HCT116 (cell line): ENCODE results near the gene TLN1. TPM values are rescaled to one million over a fixed set of nuclear protein-coding genes. Genes with fewer than 3 reads are reported as not detected.

Experiments used
- ATAC-seq: fragments of 200-7000 bp; cut with Tn5 transposase; 2 replicates; pipeline ENCODE4 v1.9.1; 2020; ENCODE audit warnings: mild to moderate bottlenecking, moderate library complexity
- BruUV-seq: library from RNA; stranded (reverse); fragments of 400-500 nt; replicated peaks from 2 replicates; lab custom pipeline; 2021; lab: Mats Ljungman, UMichigan
- CTCF ChIA-PET: fragments of 300-600 bp; sonication (Branson Sonifier 250); formaldehyde crosslinking; loops from one replicate; lab custom pipeline; 2021; ENCODE audit warnings: antibody characterized with exemption; lab: Charles Lee
- POLR2A ChIA-PET: fragments of 300-600, 350-600 bp; sonication (Branson Sonifier 250); formaldehyde crosslinking; loops from one replicate; lab custom pipeline; 2021; ENCODE audit warnings: antibody characterized with exemption; lab: Charles Lee
- RAD21 ChIA-PET, 2 experiments: fragments of 300-600 bp; sonication (Branson Sonifier 250); formaldehyde crosslinking; loops; one replicate each; lab custom pipeline; 2023; ENCODE audit warnings: low total read pairs in 2 of 2; ENCODE audit not compliant: uncharacterized antibody in 2 of 2, unreplicated experiment in 2 of 2, low non-redundant PET in 1 of 2; lab: Charles Lee
- DNase-seq: peaks from one replicate; pipeline ENCODE4 v3.0.0-alpha.2; 2010; ENCODE audit warnings: low read depth, low spot score
- H2AFZ ChIP-seq: fragments of 200-600 bp; shearing (Covaris generic), sonication (generic); 2 replicates; pipeline ENCODE4 v1.6.1; 2017; ENCODE audit warnings: low read depth, mixed run types, mixed read lengths, antibody characterized with exemption, low read length; ENCODE audit not compliant: poor library complexity, severe bottlenecking
- H3K27ac ChIP-seq: 2 replicates; pipeline ENCODE4 v1.5.1; 2012; ENCODE audit warnings: low read depth, low read length
- H3K27me3 ChIP-seq: fragments of 200-600 bp; sonication (generic); 2 replicates; pipeline ENCODE4 v1.6.1; 2016; ENCODE audit warnings: mixed run types, low read length, mixed read lengths; ENCODE audit not compliant: insufficient read depth
- H3K36me3 ChIP-seq, 2 experiments: fragments of 200-500 bp in 1 of 2; fragments of 200-600 bp in 1 of 2; sonication (Bioruptor generic) in 1 of 2; sonication (generic) in 1 of 2; 2 replicates each; pipeline versions ENCODE4 v1.5.1 to v1.6.1; 2014 to 2016; ENCODE audit warnings: low read length in 2 of 2, inconsistent platforms in 1 of 2, mixed read lengths in 1 of 2, mixed run types in 1 of 2; ENCODE audit not compliant: insufficient read depth in 2 of 2, control insufficient read depth in 1 of 2
- H3K4me1 ChIP-seq, 2 experiments: fragments of 200-600 bp in 1 of 2; sonication (generic) in 1 of 2; 2 replicates each; pipeline versions ENCODE4 v1.5.1 to v1.6.1; 2012 to 2017; ENCODE audit warnings: low read length in 2 of 2, inconsistent platforms in 1 of 2, mild to moderate bottlenecking in 1 of 2, mixed read lengths in 1 of 2, mixed run types in 1 of 2, moderate library complexity in 1 of 2; ENCODE audit not compliant: insufficient read depth in 2 of 2, control insufficient read depth in 1 of 2
- H3K4me2 ChIP-seq: fragments of 200-600 bp; sonication (generic); 2 replicates; pipeline ENCODE4 v1.6.1; 2017; ENCODE audit warnings: mixed run types, low read length, mixed read lengths
- H3K4me3 ChIP-seq, 2 experiments: fragments of 200-600 bp in 1 of 2; sonication (generic) in 1 of 2; replicated peaks in 1 of 2; 2 replicates each; pipeline ENCODE4 v1.5.1; 2011 to 2016; ENCODE audit warnings: low read length in 2 of 2, control low read depth in 1 of 2, low read depth in 1 of 2, mild to moderate bottlenecking in 1 of 2, mixed read lengths in 1 of 2, mixed run types in 1 of 2
- H3K79me2 ChIP-seq: fragments of 200-600 bp; sonication (generic); 2 replicates; pipeline ENCODE4 v1.6.1; 2017; ENCODE audit warnings: mild to moderate bottlenecking, mixed run types, low read length, moderate library complexity, mixed read lengths; ENCODE audit not compliant: insufficient read depth
- H3K9ac ChIP-seq: fragments of 200-600 bp; sonication (generic); 2 replicates; pipeline ENCODE4 v1.6.1; 2016; ENCODE audit warnings: low read length, mixed read lengths
- H3K9me2 ChIP-seq: fragments of 200-600 bp; sonication (generic), shearing (Covaris generic); 2 replicates; pipeline ENCODE4 v1.6.1; 2017; ENCODE audit warnings: mixed run types, mild to moderate bottlenecking, moderate library complexity; ENCODE audit not compliant: insufficient read depth
- H3K9me3 ChIP-seq, 2 experiments: fragments of 200-500 bp in 1 of 2; fragments of 200-600 bp in 1 of 2; sonication (Bioruptor generic) in 1 of 2; sonication (generic) in 1 of 2; 2 replicates each; pipeline ENCODE4 v1.6.1; 2014 to 2017; ENCODE audit warnings: low read length in 2 of 2, mixed read lengths in 2 of 2, inconsistent platforms in 1 of 2, low read depth in 1 of 2, mild to moderate bottlenecking in 1 of 2, mixed run types in 1 of 2, moderate library complexity in 1 of 2; ENCODE audit not compliant: control insufficient read depth in 1 of 2, insufficient read depth in 1 of 2
- H4K20me1 ChIP-seq: fragments of 200-600 bp; sonication (generic), shearing (Covaris generic); 2 replicates; pipeline ENCODE4 v1.6.1; 2017; ENCODE audit warnings: mixed run types, mild to moderate bottlenecking, moderate library complexity; ENCODE audit not compliant: insufficient read depth
- CBX3 ChIP-seq: IDR thresholded peaks from 2 replicates; pipeline ENCODE4 v1.6.1; 2012; ENCODE audit warnings: low read depth
- EGR1 ChIP-seq: IDR thresholded peaks from 2 replicates; pipeline ENCODE4 v1.6.1; 2012; ENCODE audit warnings: low read depth
- ELF1 ChIP-seq: IDR thresholded peaks from 2 replicates; pipeline ENCODE4 v1.6.1; 2012; ENCODE audit warnings: low read depth, borderline replicate concordance
- EZH2 ChIP-seq: fragments of 200-600 bp; sonication (generic); IDR thresholded peaks from 2 replicates; pipeline ENCODE4 v1.6.1; 2017; ENCODE audit warnings: antibody characterized with exemption, mixed run types
- JUND ChIP-seq: IDR thresholded peaks from 2 replicates; pipeline ENCODE4 v1.6.1; 2012
- POLR2AphosphoS5 ChIP-seq: IDR thresholded peaks from 2 replicates; pipeline ENCODE4 v1.6.1; 2011; ENCODE audit warnings: mild to moderate bottlenecking, low read depth, low read length, moderate library complexity
- SRF ChIP-seq: IDR thresholded peaks from 2 replicates; pipeline ENCODE4 v1.6.1; 2012; ENCODE audit warnings: low read depth
- YY1 ChIP-seq: IDR thresholded peaks from 2 replicates; pipeline ENCODE4 v1.6.1; 2011; ENCODE audit warnings: low read length, low read depth, moderate library complexity, mild to moderate bottlenecking; ENCODE audit not compliant: insufficient replicate concordance; ENCODE audit errors: extremely low read depth
- ZFX ChIP-seq: fragments of 450-650 bp; IDR thresholded peaks from 2 replicates; pipeline ENCODE4 v1.6.1; 2017
- intact Hi-C: fragments of 100-400 bp; cut with micrococcal nuclease; formaldehyde crosslinking; loops from 2 replicates; pipeline ENCODE4 v1.10.0; 2022
- total RNA-seq: library from RNA; stranded (reverse); gene quantifications from one replicate; pipeline ENCODE4 v1.2.1, GENCODE V29; 2021; ENCODE audit not compliant: unreplicated experiment
- TF ChIP-seq, protein P1 (sequence below): IDR thresholded peaks from 2 replicates; pipeline ENCODE4 v1.6.1; 2012
- TF ChIP-seq, protein P2 (sequence below): IDR thresholded peaks from 2 replicates; pipeline ENCODE4 v1.6.1; 2011; ENCODE audit warnings: mild to moderate bottlenecking, low read length, moderate library complexity; ENCODE audit not compliant: insufficient replicate concordance; ENCODE audit errors: extremely low read depth
- TF ChIP-seq, protein P3 (sequence below), 3 experiments: fragments of 200-600 bp in 1 of 3; sonication (generic) in 1 of 3; IDR thresholded peaks in 2 of 3; conservative IDR thresholded peaks in 1 of 3; 2 replicates each; pipeline ENCODE4 v1.5.1; 2012 to 2017; ENCODE audit warnings: low read depth in 2 of 3, low read length in 2 of 3, antibody characterized with exemption in 1 of 3, borderline replicate concordance in 1 of 3, control low read depth in 1 of 3, mild to moderate bottlenecking in 1 of 3, mixed read lengths in 1 of 3, mixed run types in 1 of 3, moderate library complexity in 1 of 3; ENCODE audit not compliant: insufficient read depth in 1 of 3

The TLN1 gene
- total RNA-seq, 1 experiment from 2014 or later: 144 TPM

DNA sequence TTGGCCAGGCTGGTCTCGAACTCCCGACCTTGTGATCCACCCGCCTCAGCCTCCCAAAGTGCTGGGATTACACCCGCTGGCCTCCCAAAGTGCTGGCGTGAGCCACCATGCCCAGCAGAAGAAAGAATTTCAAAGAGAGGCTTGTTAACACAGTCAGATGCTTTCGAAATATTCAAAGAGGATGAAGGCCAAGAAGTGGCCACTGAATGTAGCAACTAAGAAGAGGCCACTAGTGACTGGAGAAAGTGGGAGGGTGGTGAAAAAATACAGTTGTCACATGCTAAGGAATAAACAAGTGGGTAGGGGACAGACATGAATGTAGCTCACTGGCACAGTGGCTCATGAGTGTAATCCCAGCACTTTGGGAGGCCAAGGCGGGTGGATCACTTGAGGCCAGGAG, 29.3 kb downstream of the TLN1 start:
- peaks cover 64 to 86% of the 10 kb centered on the region in 2 experiments for H3K36me3 ChIP-seq
- no peak for ATAC-seq
- no peak for DNase-seq

More for the DNA sequence above, 29.3 kb downstream of the TLN1 start:
- intact Hi-C loops: no loop called here
- Histone ChIP-seq H3K4me3 (no peak overlapping the region), H3K79me2 (no peaks in the 10 kb centered on the region), H3K4me2 (no peak overlapping the region), H2AFZ (no peak overlapping the region), H4K20me1 (no peaks in the 10 kb centered on the region), H3K9me3 (no peaks in the 10 kb centered on the region), H3K27ac (no peak overlapping the region), H3K9ac (no peak overlapping the region), H3K4me1 (no peaks in the 10 kb centered on the region), H3K9me2 (no peaks in the 10 kb centered on the region), H3K27me3 (no peaks in the 10 kb centered on the region)
- ChIA-PET POLR2A (no interaction called here), RAD21 (no interaction called here), CTCF (no interaction called here)
- BruUV-seq: no TSS peak
- TF ChIP-seq EZH2 (no peak), EGR1 (no peak), ZFX (no peak), JUND (no peak), POLR2AphosphoS5 (no peak), CBX3 (no peak), SRF (no peak), YY1 (no peak), ELF1 (no peak)
- TF ChIP-seq, protein P1, sequence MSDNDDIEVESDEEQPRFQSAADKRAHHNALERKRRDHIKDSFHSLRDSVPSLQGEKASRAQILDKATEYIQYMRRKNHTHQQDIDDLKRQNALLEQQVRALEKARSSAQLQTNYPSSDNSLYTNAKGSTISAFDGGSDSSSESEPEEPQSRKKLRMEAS: no peak
- TF ChIP-seq, protein P2, sequence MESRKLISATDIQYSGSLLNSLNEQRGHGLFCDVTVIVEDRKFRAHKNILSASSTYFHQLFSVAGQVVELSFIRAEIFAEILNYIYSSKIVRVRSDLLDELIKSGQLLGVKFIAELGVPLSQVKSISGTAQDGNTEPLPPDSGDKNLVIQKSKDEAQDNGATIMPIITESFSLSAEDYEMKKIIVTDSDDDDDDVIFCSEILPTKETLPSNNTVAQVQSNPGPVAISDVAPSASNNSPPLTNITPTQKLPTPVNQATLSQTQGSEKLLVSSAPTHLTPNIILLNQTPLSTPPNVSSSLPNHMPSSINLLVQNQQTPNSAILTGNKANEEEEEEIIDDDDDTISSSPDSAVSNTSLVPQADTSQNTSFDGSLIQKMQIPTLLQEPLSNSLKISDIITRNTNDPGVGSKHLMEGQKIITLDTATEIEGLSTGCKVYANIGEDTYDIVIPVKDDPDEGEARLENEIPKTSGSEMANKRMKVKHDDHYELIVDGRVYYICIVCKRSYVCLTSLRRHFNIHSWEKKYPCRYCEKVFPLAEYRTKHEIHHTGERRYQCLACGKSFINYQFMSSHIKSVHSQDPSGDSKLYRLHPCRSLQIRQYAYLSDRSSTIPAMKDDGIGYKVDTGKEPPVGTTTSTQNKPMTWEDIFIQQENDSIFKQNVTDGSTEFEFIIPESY: no peak
- TF ChIP-seq, protein P3, sequence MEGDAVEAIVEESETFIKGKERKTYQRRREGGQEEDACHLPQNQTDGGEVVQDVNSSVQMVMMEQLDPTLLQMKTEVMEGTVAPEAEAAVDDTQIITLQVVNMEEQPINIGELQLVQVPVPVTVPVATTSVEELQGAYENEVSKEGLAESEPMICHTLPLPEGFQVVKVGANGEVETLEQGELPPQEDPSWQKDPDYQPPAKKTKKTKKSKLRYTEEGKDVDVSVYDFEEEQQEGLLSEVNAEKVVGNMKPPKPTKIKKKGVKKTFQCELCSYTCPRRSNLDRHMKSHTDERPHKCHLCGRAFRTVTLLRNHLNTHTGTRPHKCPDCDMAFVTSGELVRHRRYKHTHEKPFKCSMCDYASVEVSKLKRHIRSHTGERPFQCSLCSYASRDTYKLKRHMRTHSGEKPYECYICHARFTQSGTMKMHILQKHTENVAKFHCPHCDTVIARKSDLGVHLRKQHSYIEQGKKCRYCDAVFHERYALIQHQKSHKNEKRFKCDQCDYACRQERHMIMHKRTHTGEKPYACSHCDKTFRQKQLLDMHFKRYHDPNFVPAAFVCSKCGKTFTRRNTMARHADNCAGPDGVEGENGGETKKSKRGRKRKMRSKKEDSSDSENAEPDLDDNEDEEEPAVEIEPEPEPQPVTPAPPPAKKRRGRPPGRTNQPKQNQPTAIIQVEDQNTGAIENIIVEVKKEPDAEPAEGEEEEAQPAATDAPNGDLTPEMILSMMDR (IDR thresholded peaks at IDR 0.05 in 2 of 3, conservative IDR thresholded peaks at IDR 0.05 in 1 of 3; ENCODE audit: borderline replicate concordance in 1 of 3, insufficient read depth in 1 of 3, low read depth in 2 of 3, low read length in 2 of 3): no peak
